Activated CD4-positive, alpha-beta T cell treated with anti-CD3 and anti-CD28 coated beads for 4 hours (primary cell): Measurements from ENCODE around the gene KLF13.

Experiments used
- DNase-seq, 2 donors: peaks; one replicate each; pipeline ENCODE4 v3.0.0-alpha.2; 2020

KLF13 gene

DNA sequence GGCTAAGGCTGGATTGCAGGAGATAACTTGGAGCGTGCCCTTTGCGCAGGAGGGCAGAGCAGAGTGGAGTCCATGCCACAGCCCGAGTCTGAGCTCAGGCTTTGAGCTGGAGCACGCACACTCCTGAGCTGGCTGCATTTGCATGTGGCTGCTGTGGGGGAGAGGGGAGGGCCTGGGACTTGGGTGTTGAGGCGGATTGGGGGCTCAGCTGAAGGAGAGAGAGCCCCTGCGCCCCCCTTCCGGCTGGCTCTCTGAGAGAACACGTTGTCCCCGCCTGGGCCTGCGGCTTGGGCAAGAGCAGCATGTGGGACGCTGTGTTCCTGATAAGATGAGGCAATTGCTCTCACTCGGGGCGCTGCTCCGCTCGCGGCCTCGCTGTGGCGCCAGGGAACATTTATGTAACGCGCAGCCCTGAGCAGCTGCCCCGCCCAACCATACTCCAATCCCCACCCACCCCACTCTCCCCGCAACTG, 39.1 kb downstream of the KLF13 start:
- DNase-seq: peak; percentile 77 to 79

DNA sequence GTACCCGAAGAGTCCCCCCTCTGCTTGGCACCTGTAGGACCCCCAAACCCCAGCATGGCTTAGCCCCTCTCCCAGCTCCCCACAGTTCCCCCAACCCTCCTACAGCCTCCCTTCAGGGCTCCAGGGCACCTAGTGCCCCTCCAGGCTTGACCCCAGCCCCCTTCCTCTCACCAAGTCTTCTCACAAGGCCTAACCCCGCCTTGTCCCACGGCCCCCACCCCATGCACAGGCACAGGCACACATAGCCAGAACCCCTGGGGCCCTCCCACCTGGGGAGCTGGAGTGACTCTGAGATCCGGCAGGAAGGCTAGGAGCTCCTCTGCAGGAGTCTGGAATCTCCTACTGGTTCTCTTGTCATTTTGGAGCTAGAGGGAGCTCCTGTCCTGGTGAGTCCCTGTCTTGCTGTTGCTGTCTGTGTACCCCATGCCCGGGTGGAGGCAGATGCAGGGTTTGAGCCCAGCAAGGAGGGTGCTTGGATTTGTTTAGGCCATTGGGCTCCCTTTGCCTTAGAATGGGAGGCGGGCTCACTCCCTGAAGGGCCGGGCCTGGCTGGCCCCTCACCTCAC, 39.6 kb downstream of the KLF13 start:
- DNase-seq: no peak

DNA sequence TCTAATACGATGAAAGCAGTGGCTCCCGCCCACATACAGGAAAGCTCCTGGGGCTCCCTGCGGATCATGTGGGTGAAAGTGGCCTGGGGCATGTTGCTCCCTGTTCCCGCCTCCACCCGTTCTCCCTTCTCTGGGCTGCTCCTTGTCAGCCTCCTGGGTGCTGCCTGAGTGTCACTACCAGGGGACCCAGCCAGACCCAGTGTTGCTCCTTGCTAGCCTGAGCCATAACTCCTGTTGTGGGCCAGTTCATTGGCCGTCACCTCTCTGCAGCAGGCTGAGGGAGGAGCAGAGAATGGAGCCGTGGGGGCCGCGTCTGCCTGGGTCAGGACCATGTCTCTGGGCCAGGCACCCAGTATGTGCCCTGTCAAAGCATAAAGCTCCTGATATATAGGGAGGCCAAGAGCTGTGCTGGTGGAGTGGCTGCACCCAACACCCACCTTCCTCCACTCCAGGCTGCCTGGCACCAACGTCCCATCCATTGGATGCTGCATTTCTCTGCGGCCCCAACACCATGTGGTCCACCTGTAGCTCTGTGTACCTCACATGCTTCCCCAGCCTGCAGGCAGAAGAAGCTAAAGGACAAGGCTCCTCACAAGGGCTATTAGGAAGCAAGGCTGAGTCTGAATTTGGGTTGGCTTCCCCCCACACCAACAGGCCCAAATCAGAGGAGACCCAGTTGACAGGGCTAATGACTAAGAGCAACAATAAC, 40.5 kb downstream of the KLF13 start:
- DNase-seq: no peak

DNA sequence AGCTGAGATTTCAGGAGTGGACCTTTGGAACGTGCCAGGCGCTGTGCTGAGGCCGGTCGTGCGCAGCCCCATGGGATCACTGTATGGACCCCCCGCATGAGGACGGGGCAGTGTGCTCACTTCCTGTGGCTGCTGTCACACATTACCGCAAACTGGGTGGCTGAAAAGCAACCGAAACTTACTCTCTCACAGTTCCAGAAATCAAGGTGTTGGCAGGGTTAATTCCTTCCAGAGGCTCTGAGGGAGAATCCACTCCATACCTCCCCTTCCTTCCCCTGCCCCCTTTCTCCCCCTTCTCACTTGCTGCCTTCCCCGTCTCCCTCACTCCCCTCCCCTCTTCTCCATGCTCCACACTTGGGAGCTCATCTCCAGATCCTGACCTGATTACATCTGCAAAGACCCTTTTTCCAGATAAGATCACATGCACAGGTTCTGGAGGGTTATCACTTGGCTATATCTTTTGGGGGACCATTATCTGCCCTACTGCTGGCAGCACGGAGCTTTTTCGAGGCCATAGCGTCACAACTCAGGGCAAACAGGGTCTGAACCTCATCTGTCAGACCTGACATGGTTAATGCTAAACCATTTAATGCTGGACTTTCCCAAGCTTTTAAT, 41.2 kb downstream of the KLF13 start:
- no peak for DNase-seq

DNA sequence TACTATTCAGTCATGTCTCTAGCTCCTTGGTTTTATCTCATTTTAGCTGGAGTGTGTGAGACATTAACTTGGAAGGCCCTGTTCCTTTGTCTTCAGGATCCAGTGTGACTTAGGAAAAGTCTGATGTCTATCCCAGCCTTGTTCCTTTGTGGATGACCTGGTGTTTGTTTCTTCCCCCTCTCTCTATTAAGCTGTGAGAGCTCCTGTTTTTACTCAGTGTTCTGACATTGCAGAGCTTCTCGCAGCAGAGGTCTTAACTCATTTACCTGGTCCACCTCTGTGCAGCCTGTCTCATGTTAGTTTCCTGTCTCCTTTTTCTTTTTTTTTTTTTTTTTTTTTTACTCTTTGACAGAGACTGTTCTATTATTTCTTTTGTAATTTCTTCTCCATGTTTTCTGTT, 43.1 kb downstream of the KLF13 start:
- no peak for DNase-seq

DNA sequence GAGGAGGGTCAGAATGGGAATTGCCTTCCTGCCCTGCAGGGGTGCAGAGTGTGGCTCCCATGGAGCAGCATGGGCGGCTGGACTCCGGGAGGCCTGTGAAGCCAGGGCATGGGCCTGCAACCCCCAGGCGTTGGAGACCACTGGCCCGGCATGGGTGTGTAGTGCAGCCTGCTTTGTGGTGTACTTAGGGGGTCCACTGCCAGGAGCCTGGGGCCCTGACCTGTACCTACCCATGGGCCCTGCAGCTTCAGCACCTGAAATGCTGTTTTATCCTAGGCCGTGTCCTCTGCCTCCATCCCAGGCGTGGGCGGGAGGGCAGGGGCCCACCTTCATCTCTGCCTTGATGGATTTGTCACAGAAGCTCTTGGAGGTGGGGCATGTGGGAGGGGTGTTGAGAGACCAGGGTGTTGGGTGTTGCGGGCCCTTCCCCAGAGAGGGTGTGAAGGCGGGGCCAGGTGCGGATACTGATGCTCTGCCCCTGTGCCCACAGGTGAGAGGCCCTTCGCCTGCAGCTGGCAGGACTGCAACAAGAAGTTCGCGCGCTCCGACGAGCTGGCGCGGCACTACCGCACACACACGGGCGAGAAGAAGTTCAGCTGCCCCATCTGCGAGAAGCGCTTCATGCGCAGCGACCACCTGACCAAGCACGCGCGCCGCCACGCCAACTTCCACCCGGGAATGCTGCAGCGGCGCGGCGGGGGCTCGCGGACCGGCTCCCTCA, 45.0 kb downstream of the KLF13 start:
- no peak for DNase-seq

DNA sequence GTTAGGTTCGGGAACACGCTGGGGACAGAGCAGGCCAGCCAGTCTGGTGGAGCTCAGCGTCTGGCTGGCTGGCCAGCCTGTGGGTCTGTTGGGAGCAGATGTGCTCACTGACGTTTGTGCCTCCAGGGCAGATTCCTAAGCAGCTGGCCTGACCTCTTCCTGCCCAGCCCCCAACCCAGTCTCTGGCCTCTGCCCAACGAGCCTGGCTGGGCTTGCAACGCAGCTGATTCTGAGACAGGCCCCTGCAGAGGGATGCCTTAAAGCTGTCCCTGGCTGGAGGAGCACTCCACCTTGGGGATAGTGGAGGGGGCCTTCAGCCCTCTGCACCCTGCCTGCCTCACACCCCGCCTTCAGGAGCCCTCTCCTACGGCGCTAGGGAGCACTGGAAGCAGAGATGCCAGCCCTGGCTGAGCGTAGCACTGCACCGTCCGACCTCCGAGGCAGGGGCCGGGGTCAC, 46.0 kb downstream of the KLF13 start:
- DNase-seq: no peak

DNA sequence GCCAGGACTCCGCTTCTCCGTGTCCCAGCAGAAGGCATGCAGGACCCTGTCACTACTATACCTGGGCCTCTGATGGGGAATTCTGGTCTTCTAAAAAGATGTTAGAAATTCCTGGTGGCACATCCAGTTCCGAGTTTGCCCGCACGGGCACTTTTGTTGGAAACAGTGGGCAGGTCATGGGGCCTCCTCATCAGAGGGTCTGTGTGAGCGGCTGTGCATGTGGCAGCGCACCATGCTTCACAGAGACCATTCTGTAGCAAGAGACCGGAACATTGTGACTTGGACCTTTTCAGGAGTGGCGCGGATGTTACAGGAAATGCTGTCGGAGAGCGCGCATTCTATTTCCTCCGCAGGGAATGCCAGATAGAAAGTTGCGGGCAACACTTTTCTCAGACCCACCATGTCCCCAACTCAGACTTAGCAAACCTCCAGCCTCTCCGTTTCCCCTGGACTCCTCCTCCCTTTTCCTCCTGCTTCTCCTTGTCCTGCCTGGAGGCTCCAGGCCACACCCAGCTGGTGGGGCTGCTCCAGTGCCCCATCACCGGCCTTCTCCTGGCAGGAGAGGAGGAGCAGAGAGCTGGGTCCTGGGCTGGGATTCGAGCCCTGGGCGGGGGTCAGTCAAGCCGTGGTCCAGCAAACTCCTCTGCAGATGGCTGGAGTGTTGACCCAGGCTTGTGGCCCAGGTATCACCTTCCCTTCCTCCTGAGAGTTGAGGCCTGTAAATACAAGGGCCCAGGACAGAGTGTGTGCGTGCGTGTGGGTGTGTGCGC, 46.6 kb downstream of the KLF13 start:
- DNase-seq: no peak

DNA sequence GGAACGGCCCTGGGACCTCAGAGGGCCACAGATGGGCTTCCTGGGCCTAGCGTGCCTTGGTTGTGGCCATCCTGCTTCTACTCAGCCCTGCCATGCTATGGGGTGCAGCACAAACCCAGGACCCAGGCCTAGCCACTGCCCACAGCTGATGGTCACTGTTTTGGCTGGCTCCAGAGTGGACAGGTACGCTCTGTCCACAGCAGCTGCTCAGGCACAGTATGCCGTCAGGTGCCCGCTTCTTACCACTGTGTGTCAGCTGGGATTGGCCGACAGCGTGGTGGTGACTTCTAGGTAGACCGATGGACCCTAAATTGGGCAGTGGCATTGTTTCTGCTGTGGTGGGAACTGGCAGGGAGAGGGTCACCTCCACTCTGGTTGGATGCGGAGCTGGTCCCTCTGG, 47.3 kb downstream of the KLF13 start:
- no peak for DNase-seq

DNA sequence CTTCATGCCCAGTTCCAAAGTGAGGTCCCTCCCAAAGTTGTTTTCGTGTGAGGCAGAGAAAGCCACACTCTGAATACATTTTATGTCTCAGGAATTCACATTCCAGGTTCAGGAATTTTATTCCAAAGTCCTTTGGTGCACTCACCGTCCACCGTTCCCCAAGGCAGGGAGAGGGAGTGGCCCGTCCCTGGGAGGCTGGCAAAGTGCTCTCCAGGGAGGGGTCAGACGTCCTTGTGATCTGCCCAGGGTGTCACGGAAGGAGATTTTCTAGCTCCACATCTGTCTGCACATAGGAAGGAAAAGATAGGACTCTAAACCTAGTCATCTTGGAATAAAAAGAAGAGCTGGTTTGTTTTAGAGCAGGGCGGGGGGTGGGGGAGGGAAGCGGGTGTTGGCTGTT, 47.9 kb downstream of the KLF13 start:
- no peak for DNase-seq

DNA sequence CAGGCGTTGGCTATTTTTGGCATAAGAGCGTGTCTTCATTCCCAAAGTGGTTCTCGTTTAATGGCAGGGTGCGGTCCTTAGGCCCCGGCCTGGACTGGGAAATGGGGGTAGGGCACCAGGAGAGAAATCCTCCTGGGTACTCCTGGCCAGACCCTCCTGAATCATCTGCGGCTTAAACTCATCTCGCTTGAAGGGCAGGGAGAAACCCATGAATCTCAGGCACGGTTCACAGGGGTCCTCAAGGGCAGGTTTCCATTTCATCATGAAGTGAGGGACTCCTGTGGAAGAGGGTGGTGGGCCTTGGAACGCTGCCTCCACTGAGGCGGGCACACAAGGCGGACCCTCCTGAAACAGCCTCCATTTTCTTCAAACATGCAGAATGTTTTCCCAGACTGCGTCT, 48.4 kb downstream of the KLF13 start:
- DNase-seq: no peak

DNA sequence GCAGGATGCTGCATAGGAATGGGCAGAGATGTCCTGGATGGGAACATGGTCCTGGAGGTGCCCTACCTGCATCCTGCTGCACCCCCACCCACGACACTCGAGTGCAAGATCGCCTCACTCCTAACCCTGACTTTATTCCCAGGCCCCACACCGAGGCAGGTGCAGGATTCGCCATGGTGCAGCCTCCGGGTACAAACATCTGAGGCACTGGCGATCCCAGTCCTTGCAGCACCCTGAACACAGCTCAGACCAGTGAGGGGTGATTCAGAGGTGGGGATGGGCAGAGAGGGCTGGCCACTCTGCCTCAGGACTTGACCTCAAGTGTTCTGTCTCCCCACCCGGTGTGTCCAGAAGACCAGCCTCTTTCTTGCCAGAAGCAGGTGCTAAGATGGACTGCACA, 49.1 kb downstream of the KLF13 start:
- DNase-seq: no peak

DNA sequence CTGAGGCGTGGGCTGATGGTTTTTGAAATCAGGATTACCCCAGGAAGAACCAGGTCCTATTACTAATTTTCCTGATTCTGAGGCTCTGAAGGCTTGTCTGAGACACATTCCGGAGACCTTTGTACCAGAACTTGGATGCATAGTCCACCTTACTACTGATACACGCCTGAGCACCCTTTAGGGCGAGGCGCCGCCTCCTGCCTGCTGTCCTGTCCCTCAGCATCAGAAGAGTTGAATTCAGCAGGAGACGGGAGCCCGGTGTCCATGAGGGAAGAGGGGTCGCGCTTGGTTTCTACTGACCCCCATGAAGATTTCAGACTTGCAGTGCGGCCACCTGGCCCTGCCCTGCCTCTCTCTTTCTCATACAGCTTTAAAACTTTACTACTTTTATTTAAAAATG, 49.9 kb downstream of the KLF13 start:
- no peak for DNase-seq

DNA sequence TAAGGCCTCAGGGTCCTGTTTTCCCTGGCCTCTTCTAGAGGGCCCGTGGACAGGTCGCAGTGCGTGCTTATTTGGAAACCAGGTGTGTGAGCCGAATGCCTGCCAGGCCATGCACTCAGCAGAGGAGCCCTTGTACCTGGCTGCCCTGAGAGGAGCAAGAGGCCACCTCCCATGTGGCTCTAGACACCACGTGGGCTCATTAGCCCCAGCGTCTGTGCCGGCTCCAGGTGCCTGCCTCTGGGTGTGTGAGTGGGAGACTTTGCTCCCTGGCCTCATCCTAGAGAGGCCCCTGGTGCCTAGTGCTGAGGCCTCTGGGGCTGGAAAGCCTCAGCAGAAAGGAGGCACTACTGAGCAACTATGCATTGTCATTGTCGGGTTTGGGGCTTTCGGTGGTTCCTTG, 50.4 kb downstream of the KLF13 start:
- DNase-seq: no peak

DNA sequence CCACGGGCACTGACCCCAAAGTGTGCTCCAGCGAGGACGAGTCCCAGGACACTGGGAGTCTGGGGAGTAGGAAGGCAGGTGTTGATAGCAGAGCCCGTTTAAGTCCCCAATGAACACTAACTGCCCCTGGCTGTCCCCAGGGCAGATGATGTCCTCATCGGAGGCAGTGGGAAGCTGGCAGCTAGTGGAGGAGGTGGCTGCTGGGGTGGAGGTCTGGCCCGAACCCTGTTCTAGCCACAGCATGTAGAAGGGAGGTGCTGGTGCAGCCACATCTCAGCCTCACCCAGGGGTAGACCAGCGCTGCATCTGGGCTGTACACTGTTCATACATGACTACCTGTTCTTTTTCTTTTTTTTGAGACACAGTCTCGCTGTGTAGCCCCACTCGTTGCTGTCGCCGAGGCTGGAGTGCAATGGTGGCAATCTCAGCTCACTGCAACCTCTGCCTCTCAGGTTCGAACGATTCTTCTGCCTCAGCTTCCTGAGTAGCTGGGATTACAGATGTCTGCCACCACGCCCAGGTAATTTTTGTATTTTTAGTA, 51.8 kb downstream of the KLF13 start:
- DNase-seq: no peak

DNA sequence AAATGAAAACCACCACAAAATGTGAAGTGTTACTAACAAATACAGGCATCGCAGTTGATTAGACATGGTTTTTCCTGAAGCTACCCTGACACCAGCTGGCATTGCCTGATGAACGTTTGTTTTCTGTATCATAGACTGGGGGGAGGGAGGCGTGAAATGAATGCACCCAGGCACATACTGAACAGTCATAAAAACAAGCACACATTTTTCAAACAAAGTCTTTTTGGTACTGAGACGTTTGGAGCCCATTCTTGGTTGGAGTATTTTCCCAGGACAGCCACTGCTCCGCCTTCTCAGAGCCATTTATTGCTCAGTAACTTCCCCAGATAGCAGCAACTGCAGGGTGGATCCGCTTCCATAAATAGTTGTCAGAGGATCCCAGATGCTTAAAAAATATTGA, 52.4 kb downstream of the KLF13 start:
- no peak for DNase-seq

DNA sequence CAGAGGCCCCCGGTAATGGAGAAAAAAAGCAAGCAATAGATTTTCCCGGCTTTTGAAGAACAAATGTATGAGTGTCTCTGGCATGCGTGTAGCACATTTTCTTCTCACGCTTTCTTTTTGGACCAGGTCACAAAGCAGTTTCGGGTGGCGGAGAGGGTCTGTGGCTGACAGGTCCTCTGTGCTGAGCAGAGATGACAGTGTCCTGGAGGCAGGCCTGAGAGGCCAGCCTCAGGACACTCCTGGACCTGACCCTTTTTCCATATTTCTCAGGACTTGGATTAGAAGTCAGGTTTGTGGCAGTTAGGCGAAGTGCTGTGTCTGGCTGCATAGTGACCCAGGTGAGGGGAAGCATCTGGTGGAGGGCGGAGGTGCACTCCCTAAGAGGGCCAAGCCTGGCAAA, 52.9 kb downstream of the KLF13 start:
- DNase-seq: no peak

DNA sequence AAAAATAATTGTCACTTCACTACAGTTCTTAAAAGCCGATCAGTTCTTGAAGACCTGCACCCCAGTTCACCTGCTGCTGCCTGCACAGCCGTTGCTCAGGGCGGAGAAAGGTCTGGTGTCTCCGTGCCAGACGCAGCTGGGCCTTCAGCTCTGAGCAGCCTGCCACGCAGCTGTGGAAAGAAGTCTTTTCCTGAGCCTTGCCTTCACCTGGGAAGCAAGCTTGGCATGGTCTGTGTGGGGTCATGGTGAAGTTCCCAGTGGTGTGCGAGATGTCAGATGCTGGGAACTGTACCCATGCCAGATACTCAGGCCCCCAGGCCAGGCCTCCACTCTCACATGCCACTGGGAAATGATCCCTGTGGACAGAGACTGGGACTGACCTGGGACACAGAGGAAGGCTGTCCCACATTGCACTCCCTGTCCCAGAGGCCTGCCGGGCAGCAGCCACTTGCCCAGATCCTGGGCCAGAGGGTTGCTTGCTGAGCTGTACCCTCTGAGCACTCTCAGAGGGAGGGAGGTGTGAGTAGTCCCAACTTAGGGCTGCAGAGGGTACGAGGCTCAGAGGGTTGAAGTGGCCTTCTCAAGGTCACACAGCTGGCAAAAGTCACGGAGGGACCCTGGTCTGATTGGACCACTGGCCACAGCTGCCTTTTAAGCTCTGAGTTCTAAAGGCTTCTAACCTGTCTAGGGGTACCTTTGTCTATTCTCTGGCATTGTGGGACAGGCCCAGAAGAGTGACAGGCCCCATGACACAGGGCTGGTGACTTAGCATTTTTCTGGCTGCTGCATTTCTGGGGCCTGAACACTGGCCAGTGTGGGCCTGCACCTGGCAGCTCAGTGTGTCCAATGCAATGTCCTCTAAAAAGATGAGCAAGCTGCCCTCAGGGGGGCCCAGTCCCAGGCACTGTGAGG, 55.4 kb downstream of the KLF13 start:
- no peak for DNase-seq

DNA sequence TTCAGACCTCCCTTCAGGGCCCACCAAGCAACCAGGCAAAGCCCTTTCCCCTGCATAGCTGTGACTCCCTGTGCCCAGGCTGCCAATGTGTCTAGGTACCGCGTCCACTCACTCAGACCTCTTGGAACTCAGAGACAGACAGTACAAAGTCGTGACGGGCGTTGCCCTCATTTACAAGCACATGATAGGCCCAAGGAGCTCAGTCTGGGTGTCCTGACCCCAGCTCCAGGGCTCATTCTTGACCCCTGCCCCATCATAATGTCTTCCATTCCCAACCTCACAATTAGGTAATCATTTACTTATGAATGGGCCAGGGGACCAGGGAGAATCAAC, 56.0 kb downstream of the KLF13 start:
- DNase-seq: no peak

DNA sequence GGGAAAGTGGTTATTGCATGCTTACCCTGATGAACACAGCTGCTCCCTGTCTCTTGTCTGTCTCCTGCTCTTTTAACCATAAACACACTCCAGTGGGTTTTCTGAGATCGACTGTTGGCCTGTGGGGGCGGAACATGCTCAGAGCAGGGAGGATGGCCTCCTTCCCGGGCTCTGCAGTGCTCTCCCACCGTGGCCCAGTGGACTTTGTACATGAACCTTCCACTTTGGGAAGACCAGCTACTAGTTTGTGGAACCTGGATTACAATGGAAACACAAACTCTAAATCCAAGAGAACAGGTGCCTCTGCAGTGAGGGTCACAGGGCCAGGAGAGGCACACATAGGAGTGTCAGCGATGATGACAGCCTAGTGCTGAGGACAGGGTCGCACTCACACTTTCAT, 56.5 kb downstream of the KLF13 start:
- no peak for DNase-seq

DNA sequence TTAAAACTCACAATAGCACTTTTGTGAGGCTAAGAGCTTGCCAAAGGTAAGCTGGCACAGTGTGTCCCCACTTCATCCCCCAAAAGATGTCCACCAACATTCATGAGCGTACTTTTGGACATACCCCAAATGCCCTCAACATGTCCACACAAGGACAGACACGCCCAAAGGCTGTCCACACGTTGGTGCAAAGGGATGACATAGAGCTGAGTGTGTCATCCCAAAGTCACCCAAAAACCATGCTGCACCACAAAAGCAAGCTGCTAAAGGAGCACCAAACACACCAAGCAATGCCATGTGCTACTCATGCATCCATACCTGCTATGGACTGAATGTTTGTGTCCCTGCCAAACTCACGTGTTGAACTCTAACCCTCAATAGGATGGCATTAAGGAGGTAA, 57.9 kb downstream of the KLF13 start:
- DNase-seq: no peak

DNA sequence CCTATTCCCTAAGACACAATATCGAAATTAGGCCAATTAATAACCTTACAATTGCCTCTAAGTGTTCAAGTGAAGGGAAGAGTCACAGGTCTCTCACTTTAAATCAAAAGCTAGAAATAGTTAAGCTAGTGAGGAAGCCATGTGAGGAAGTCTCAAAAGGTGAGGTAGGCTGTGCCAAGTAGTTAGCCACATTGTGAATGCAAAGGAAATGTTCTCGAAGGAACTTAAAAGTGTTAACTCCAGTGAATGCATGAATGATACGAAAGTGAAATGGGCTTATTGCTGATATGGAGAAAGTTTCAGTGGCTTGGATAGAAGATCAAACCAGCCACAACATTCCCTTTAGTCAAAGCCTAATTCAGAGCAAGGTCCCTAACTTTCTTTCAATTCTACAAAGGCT, 59.1 kb downstream of the KLF13 start:
- no peak for DNase-seq
